NCI-H446 (cell line): ENCODE data around the gene TBCK.
"Not testable (repeated sequence)": the region's sequence is repeated elsewhere in the genome, so short reads cannot be mapped to it uniquely, and the experiment has no call there.

ENCODE experiments used
- DNase-seq, 2 experiments: peaks; one replicate each; lab custom pipeline; 2025; lab: John Stamatoyannopoulos, UW

Gene TBCK

DNA sequence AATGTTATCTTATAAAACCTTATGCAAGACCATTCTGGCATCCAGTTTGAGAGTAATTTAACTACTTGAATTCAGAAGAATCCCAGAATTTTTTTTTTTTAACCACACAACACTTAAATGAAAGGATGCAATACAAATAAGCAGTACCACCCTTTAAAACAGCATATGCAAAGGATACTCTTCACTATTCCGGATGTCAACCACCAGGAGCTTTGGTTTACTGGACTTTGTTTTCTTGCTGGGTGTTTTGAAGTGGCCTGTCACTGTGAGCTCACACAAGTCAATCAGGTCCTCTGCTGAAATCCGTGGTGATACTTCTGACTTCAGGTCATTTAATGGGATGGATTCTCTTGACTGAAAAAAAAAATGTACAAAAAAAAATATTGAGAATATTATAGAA, 200.0 kb downstream of the TBCK start:
- no peak for DNase-seq

DNA sequence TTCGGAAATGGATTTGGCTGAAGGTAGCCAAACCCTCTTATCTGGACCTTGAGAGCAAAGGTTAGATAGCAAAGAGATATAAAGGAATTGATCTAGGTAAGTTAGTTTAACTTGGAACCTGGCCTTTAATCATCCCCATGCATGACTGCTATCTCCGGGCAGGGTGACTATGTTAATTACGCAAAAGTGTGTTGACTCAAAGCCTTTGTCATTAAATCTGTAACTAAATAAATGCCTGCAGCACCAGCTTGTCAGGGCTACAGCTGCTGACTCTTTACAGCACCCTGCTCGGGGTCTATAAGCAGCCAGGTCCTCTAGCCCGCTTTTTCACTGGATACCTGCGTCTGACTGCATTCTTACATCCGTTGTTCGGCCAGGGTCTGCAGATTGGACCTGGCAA, 201.7 kb downstream of the TBCK start:
- no peak for DNase-seq

- not testable (repeated sequence) for DNase-seq
Observed at GRCh38 chr4:106111778-106112469, 204.1 kb downstream of the TBCK start.

DNA sequence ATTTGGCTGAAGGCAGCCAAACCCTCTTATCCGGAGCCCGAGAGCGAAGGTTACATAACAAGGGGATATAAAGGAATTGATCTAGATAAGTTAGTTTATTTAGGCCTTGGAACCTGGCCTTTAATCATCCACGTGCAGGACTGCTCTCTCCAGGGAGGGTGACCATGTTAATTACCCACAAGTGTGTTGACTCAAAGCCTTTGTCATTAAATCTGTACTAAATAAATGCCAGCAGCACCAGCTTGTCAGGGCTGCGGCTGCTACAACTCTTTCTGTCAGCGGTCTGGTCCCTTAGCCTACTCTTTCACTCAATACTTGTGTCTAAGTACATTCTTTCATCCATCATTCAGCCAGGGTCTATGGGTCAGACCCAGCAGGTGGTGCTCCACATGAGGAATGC, 206.1 kb downstream of the TBCK start:
- DNase-seq: no peak

DNA sequence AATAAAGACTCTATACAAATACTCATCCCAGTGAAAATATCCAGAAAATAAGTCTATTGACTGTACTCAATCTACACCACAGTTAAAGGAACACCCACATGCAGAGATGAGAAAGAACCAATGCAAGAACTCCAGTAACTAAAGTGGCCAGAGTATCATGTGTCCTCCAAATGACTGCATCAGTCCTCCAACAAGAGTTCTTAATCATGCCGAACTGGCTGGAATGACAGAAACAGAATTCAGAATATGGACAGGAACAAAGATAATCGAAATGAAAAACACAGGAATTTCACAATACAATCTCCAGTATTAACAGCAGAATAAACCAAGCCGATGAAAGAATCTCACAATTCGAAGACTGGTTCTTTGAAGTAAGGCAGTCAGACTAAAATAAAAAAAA, 210.3 kb downstream of the TBCK start:
- DNase-seq: no peak

DNA sequence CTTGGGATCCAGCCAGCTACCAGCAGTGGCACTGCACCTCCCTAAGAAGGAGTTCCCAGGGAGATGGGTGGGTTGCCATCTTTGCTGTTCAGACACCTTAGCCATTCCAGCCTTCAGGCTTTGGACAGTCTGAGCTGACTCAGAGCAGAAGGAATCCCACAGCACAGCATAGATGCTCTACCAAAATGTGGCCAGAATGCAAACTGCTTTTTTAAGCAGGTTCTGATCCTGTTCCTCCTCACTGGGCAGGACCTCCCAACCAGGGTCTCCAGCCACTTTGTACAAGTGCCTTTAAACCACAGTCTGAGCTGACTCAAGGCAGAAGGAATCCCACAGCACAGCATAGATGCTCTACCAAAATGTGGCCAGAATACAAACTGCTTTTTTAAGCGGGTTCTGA, 211.7 kb downstream of the TBCK start:
- no peak for DNase-seq

DNA sequence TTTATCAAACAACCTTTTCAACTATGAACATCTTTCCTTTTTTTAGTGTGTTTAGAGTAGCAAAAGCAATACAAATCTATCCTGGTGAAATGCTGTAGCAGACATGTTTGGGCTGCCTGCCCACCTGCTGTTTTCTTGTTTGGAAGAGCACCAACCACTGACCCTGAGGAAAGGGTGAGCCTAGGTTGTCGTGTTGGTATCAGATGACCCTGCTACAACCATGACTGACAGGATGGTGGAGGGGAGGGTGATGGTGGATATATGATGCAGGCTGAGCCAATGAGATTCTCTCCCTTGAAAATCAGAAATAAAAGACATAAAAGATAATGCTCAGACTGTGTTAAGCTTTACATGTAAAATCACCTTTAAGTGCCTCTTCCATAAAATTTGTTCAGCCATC, 219.6 kb downstream of the TBCK start:
- DNase-seq: no peak

- DNase-seq: no peak
Observed at GRCh38 chr4:106095408-106095807, 220.6 kb downstream of the TBCK start.

- no peak for DNase-seq
Observed at GRCh38 chr4:106092361-106093040, 223.5 kb downstream of the TBCK start.

GRCh38 chr4:106090826-106091225, 225.2 kb downstream of the TBCK start:
- DNase-seq: no peak

DNA sequence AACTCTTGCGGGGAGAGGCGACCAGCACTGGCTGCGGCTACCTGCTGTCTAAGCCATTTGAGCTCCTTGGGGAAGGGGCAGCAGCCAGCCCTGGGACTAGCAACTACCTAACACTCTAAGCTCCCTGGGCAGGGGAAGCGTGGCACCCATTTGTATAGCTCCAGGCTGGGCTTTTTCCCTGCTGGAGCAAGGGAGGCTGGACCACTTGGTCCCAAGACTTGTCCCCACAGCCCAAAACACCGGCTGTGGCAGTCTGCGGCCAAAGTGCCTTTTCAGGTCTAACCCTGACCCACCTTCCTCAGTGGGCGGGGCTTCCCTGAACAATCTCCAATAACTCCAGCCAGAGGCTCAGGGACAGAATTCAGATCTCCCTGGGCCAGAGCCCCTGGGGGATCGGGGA, 232.9 kb downstream of the TBCK start:
- DNase-seq: no peak

- peak in 1 of 2 experiments; percentile 37 for DNase-seq
Observed at GRCh38 chr4:106080376-106080775, 235.6 kb downstream of the TBCK start.

GRCh38 chr4:106079616-106080015, 236.4 kb downstream of the TBCK start:
- no peak for DNase-seq

DNA sequence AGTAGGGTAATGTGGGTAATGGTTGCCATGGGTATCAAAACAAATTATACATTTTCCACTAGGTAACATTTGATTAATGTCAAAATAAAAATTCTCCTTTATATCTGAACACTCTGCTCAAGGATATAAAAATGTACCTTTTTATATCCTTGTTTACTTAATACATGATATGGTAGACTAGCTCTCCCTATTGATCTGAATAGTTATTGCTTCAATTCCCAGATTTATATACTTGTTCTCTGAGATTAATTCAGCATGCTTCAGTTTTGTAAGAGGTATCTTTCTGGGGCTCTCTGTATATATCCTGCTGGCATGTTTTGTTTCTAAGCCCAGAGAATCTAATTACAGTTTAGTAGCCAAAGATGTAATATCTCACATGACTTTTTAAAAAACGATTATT, 251.0 kb downstream of the TBCK start:
- DNase-seq: no peak

DNA sequence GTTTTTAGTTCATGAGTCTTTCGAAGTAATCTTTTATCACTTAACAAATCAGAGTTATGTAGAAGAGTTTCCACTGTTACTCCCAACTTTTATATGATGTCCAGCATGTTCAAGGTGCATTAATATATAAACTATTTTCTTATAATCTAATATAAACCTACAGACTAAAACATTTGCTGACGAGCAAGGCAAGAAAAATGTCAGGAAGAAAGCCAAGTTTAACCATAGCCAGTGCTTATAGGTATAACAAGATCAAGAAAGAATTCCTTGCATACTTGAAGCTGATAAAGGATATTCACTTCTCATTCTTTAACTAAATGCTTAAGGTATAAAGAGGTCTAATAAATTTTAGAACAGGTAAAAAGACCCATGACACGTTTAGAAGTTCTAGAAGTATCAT, 253.0 kb downstream of the TBCK start:
- no peak for DNase-seq

DNA sequence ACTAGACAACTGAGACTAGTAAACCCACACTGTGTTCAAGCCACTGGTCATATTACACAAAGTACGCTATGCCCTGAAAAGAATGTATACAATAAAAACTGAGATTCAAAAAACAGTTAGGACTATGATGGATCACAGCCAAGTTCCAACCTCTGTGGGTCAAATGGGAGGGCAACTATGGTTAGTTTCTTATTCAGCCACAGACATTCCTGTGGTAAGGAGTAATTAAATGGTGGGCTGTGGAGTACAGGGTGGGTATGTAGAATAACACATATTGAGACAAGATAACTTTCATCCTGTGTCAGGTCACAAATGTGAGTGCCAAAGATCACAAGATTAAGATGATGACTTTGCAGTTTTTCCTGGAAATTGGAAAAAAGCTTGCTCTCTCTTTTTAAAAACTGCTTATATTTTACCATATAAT, 253.5 kb downstream of the TBCK start:
- no peak for DNase-seq

DNA sequence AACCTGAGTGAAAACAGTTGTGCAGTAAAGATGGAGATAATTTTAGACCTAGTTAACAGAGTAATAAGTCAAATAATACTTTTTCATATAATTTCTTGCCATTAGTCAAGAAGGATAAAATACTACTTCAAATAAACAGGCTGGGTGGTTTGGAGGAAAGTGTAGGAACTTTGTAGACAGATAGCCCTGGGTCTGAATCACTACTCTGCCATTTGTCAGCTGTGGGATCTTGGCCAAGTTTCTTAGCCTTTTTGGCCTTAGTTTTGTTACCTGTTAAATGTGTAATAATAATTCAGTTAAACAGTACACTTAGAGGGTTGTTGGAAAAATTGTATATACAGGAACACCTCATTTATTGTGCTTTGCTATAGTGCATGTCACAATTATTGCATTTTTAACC, 257.1 kb downstream of the TBCK start:
- no peak for DNase-seq

DNA sequence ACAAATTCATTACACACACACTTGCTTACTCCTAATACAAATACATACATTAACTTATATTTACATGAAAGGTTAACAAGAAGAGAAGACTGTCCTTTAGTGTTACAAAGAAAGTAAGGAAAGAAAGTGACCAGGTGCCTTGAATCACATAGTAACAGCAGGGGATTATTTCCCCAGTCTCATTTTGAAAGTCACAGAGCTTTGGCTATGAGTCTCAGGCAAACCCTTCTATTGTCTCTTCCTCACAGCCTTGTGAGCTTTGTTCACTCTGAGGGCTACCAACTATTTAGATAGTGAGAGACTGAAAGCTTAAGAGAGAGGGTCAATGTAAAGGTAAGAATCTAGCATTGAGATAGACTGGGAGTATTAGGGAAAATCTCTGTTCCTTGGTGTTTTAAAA, 259.1 kb downstream of the TBCK start:
- DNase-seq: no peak

DNA sequence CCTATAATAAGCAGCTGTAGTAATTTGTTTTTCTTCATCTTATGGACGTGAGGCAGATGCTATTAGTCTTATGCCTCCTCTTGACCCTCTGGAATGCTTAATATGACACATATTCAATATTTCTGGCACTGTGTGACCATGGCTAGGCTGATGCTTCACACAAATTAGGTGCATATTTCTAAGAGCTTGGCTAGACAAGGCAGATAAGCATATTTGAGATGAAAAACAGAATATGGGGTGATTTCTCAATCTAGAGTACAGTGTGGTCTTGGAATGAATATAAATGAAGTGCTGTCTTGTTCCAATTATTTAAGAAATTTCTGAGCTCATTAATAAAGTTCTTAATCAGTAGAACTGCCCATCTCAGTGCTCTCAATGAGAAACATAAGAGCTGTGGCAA, 264.5 kb downstream of the TBCK start:
- DNase-seq: no peak

DNA sequence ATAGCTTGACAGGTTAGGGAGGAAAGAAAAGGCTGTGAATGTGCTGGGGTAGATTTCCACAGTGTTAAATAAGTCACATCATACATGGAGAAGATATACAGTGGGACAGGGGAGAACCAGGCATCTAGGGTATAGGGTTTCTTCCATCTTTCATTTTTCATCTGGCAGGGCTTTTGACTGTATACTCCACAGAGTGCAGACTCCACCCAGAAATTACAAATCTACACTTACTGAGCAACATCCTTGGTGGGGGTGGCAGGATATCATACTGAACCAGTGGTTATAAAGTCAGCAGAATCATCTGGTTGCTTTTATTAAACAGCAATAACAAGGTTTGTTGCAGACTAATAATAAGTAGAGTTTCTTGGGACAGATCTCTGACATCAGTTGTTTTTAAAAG, 266.5 kb downstream of the TBCK start:
- no peak for DNase-seq

DNA sequence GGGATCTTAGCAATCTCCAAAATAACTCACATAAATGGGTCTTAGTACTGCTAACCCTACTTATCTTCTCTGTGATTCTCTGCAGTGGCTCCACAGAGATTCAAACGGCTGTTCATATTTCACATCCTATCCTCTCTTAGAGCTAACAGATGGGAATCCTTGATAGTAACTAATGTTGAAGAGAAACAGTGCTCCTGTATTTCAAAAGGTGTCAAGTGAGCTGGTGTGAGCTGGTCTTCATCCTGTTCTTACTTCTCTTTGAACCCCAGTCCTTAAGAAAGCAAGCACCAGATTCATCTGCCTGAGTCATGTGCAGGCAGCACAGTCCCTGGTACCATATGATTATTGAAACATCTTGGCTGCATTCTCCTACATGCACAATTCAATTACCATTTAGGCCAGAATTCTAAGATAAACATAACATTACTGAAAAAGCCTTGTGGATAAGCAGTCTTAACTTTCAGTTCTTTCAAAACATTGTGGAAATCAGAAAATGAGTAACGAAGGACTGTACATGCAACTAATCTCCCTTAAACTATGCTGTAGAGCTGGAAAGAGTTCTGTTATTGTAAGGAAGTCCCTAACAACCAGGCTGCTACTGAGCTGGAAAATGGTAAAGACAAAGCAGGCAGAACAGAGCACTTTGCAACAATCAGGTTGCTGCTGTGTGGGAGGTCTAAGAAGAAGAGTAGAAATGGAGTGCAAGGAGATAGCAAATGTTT, 267.6 kb downstream of the TBCK start:
- DNase-seq: no peak

DNA sequence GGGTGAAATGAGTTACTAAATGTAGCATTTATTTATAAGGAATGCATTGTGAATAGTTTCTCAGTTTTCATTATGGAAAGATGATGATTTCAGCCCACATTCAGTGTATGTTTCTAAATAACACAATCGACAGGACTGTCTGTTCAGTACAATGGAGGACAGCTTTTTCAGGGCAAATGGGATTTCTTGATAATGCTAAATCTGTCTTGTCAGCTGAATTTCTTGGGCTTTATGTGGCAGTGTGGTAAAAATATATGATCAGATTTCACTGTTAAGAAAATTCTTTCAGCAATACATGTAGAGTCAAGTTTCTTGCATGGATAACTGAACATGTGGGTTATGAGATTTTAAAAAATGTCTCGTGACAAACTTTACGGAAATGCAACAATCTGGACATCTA, 269.9 kb downstream of the TBCK start:
- no peak for DNase-seq

DNA sequence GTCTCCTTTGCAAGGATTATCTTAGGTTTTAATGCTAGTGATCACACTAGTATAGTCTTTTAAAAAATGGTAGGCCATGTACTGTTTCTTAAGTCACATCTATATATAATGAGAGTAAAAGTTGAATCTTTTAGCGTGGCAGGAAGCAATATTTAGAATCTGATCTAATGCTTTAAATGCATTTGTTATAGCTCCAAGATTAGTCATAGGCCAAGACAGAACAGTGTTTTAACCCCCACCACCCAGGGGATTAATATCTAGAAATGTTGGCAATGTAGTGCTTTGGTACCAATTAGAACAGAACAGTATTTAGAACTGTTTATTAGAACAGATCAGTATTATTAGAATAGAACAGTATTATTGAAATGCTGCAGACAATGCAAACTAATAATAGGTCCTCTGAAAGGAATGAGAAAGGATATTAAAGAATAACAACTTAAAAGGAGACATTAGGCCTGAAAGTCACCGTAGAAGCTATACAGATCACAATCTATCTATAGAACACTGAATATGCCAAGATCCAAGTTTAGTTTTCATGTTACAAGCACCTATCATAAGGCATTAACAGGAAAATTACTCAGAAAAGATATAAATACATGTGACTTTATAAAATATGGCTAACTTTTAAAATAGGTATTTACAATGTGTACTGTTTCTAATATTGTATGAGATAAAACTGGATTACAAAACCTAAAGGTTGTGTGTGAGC, 274.6 kb downstream of the TBCK start:
- no peak for DNase-seq
